GM10248 (cell line): ENCODE data around the gene PAXX.

Experiments
- CTCF ChIA-PET: fragments of 300-600 bp; sonication (Branson Sonifier 250); formaldehyde crosslinking; extraction: SDS; loops from one replicate; lab custom pipeline; 2021; ENCODE audit warnings: antibody characterized with exemption; lab: Yijun Ruan, JAX
- POLR2A ChIA-PET: fragments of 350-650 bp; sonication (Branson Sonifier 250); formaldehyde crosslinking; extraction: SDS; loops from one replicate; lab custom pipeline; 2020; ENCODE audit warnings: antibody characterized with exemption; lab: Yijun Ruan, JAX
- DNase-seq: peaks from one replicate; pipeline ENCODE4 v3.0.0; 2012; ENCODE audit errors: extremely low spot score
- TF ChIP-seq, protein P1 (sequence below): IDR thresholded peaks from 2 replicates; pipeline ENCODE4 v1.5.1; 2012; ENCODE audit warnings: mild to moderate bottlenecking, low read depth; ENCODE audit errors: extremely low read depth, missing control alignments, control extremely low read depth

Gene PAXX

DNA sequence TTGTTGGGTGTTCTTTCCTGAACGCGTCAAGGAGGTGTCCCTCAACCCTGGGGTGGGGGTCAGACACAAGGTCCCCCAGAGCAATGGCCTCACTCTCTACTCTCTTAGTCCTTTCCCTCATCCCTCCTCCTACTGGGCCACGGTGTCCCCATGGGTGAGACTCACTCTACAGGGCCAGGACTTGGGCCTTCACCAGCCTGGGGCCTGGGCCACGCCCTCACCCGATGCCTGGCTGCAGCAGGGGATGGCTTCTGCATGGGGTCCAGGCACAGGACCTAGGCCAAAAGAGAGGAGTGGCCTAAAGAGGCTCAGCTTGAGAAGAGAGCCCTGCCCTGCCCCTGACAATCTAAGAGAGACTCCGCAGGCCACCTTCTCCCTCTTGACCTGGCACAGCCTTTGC lies 34.3 kb upstream of the PAXX start:
- TF ChIP-seq, protein P1, sequence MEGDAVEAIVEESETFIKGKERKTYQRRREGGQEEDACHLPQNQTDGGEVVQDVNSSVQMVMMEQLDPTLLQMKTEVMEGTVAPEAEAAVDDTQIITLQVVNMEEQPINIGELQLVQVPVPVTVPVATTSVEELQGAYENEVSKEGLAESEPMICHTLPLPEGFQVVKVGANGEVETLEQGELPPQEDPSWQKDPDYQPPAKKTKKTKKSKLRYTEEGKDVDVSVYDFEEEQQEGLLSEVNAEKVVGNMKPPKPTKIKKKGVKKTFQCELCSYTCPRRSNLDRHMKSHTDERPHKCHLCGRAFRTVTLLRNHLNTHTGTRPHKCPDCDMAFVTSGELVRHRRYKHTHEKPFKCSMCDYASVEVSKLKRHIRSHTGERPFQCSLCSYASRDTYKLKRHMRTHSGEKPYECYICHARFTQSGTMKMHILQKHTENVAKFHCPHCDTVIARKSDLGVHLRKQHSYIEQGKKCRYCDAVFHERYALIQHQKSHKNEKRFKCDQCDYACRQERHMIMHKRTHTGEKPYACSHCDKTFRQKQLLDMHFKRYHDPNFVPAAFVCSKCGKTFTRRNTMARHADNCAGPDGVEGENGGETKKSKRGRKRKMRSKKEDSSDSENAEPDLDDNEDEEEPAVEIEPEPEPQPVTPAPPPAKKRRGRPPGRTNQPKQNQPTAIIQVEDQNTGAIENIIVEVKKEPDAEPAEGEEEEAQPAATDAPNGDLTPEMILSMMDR = no peak
- ChIA-PET POLR2A (no interaction called here), CTCF (interaction anchor here (0.9 to 1.1 kb wide), 3 partner anchors 71 to 115 kb away, joined by 3 to 5 read pairs (median 3); partner anchors contain the start of gene AJM1)
- no peak for DNase-seq

DNA sequence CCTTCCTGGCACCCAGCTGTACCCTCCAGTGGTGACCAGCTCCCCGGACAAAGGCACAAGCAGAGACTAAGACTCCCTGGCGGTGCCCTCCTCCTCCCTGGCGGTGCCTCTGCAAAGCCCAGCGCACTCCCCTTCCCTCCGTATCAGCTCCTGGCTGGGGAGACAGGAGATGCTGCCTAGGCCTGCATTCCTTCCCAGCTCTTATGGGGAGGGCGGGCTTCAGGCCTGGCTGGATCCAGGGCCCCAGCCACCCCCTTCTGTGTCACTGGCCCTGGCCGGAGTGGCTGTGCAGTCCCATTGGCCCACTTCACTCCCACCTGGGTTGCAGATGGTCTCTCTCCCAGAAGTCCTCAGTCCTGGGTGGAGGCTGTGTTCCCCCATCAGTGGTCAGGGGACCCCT lies 33.7 kb upstream of the PAXX start:
- TF ChIP-seq, protein P1 = no peak
- POLR2A ChIA-PET = no interaction called here
- DNase-seq = no peak
- CTCF ChIA-PET = interaction anchor here (0.9 to 1.1 kb wide), 3 partner anchors 71 to 116 kb away, joined by 3 to 5 read pairs (median 3); partner anchors contain the start of gene AJM1

DNA sequence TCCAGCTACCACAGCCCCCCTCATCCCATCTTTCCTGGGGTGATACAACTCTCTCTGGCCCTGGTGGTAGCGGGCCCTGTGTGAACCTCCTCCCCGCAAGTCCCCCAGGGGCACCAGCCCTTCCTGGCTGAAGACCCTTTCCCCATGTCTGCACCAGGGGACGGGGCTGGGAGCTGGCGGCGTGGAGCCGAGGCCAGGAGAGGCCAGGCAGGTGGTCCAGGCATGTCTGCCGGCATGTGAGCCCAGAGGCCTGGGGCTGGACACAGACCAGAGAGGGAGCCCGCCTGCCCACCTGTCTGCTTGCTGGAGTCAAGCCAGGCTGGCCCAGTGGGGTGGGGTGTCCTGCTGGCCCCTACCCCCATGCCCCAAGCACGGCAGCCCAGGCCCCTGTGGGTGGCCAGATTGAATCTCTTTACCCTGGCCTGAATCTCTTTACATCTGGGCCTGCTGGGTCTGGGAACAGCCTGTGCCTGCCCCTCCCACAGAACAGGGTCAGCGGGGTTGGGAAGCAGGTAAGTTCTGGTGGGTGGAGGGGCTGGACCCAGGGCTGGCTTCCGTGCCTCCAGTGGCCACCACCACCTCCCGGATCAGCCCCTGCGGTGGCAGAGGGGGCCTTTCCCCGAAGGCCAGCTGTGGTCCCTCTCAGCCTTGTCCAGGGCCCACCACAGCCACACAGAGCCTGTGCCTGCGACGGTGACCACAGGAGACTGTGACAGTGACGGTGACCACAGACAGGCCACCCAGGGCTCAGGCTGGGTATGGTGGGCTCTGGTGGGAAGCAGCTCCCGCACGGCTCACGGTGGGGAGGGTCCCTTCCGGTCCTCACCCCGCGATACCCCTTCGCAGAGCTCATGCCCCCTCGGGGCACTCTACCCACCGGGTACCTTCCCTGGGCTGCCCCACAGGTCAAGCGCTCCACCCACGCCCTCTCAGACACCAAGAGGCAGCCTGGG lies 33.0 kb upstream of the PAXX start:
- CTCF ChIA-PET = interaction anchor here (0.9 to 1.5 kb wide), 6 partner anchors 11 to 117 kb away, joined by 3 to 5 read pairs (median 4); partner anchors contain the start of gene AJM1
- TF ChIP-seq, protein P1 = no peak
- no peak for DNase-seq
- POLR2A ChIA-PET = no interaction called here

DNA sequence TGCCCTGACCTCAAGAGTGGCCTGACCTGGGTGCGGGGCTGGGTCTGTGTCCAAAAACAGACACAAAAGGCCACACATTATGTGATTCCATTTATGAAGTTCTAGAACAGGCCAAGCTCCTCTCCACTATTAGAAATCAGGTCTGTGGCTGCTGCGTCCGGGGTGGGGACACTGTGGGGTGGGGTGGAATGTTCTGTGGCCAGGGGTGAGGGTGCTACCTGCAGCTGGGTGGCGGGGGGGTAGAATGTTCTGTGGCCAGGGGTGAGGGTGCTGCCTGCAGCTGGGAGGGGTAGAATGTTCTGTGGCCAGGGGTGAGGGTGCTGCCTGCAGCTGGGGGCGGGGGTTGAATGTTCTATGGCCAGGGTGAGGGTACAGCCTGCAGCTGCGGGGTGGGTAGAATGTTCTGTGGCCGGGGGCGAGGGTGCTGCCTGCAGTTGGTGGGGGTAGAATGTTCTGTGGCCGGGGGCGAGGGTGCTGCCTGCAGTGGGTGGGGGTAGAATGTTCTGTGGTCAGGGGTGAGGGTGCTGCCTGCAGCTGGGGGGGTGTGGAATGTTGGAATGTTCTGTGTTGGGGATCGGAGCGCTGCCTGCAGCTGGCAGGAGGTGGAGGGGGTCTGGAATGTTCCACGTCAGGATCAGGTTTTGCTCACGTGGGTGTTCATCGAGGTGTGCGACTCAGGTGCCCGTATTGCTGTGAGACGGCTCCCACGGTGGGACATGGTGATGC lies 31.8 kb upstream of the PAXX start:
- DNase-seq = no peak
- CTCF ChIA-PET = interaction anchor here (1.2 to 1.7 kb wide), 5 partner anchors 10 to 69 kb away, joined by 4 to 5 read pairs (median 4); no protein-coding TSS in a partner anchor
- TF ChIP-seq, protein P1 = no peak
- POLR2A ChIA-PET = no interaction called here

DNA sequence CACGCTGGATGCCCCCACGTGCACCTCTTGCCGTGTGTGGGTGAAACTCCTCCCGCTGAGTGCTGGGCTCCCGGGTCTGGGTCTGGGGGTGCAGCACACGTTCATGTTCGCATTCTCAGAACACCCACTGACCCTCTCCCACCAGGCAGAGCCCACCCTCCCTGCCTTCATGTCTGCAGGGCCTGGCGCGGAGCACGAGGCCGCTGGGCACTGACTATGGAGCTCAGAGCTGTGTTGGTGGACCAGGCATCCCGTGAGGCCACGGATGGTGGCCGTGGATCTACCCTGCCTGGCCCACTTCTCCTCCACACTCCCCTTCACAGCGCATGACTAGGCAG lies 31.3 kb upstream of the PAXX start:
- TF ChIP-seq, protein P1 = no peak
- ChIA-PET POLR2A (no interaction called here), CTCF (interaction anchor here (1.2 to 1.7 kb wide), 2 partner anchors 9 to 13 kb away, joined by 4 read pairs; no protein-coding TSS in a partner anchor)
- no peak for DNase-seq
